GM08714 (cell line): ENCODE results near the gene XAGE3.
"Not testable (repeated sequence)": the region's sequence is repeated elsewhere in the genome, so short reads cannot be mapped to it uniquely, and the experiment has no call there.

Experiments used
- H3K4me3 ChIP-seq: fragments of 200-500 bp; sonication (Bioruptor generic); 2 replicates; pipeline ENCODE4 v1.5.1; 2014; ENCODE audit warnings: mild to moderate bottlenecking, low read length, inconsistent platforms
- ZNF274 ChIP-seq: IDR thresholded peaks from 2 replicates; pipeline ENCODE4 v1.6.1; 2012; ENCODE audit warnings: mild to moderate bottlenecking, low read depth, low read length

XAGE3 gene

DNA sequence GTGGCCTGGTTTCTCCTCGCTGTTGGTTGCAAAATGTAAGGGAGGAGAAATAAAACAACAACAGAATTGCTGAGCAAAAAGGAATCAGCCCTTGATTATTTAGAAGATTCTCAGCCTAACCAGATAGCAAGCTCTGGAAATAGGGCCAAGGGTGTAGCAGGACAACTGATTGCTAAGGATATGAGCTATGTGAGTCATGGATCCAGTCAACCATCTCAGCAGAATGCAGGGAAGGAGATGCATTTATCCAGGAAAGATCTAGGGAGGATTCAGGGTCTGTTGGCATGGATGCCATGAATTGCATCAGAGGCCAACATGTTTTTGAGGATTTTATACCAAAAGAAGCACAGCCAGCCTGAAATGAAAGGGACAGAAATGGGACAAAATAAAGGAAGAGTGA lies 2.2 kb upstream of the XAGE3 start:
- no peak for TF ChIP-seq ZNF274
- H3K4me3 ChIP-seq: no peak overlapping the region

DNA sequence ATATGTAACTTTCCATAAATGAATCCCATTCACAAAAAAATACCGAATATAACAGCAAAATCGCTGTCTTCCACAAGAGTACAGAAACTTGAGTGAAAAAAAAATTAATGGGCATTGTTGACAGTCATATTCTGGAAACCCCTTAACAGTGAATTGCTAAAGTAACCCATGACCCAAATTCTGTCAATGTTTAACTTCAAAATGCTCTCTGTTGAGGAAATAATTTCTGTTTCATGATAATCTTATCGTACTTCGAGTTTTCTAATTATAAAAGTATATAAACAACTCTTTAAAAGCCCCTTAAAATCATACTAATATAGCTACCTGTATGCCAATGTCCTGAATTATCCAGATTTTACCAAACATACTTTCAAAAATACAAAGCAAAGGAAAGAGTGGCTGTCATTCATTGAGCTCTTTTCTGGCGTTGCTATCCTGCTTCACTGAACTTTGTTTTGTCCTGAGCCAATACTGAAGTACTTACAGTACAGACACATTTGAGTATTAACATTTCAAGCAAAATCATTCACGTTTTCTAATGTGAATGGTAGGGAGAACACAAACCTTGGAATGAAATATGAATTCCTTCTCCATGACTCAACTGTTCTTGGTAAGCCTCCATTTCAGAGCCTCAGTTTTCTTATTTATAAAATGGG lies 2.4 kb downstream of the XAGE3 start:
- TF ChIP-seq ZNF274: no peak
- H3K4me3 ChIP-seq: no peak overlapping the region

GRCh38 chrX:52856991-52857525 lies 10.8 kb downstream of the XAGE3 start:
- not testable (repeated sequence) for H3K4me3 ChIP-seq

DNA sequence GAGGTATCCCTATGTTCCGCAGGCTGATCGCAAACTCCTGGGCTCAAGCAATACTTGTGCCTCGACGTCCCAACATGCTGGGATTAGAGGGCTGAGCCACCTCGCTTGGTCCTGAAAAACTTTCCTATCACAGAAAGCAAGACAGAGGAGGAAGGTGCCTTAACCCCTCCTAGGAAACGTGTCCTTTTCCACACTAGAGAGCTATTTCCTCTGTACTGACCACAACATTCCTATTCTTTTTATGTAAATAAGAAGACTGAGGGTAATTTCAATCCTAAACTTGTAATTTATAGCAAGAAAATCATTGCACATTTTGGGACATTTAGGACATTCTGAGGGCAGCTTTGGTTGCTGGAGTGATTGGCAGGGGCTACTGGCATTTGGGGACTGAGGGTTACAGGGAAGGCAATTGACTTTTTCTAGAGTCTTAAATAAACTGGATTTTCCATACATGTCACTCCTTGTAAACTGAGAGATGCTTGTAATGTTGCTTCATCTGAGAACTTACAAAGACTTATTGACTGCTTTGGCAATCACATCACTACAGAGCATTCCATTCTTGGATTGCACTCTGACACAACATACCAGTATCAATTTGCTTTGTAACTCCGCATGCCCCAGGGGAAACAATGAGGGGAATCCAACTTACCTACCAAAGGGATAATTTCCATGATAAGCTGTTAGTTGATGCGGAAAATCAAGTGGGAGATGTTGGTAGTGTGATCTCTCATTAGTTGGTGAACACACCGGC lies 15.6 kb downstream of the XAGE3 start:
- no peak overlapping the region for H3K4me3 ChIP-seq
- no peak for TF ChIP-seq ZNF274

DNA sequence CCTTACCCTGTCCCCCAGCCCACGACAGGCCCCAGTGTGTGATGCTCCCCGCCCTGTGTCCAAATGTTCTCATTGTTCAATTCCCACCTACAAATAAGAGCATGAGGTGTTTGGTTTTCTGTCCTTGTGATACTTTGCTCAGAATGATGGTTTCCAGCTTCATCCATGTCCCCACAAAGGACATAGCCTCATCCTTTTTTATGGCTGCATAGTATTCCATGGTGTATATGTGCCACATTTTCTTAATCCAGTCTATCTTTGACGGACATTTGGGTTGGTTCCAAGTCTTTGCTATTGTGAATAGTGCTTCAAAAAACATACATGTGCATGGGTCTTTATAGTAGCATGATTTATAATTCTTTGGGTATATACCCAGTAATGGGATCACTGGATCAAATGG lies 24.3 kb downstream of the XAGE3 start:
- H3K4me3 ChIP-seq: not testable (repeated sequence)

GRCh38 chrX:52839137-52839536 lies 28.7 kb downstream of the XAGE3 start:
- no peak overlapping the region for H3K4me3 ChIP-seq
- TF ChIP-seq ZNF274: no peak

DNA sequence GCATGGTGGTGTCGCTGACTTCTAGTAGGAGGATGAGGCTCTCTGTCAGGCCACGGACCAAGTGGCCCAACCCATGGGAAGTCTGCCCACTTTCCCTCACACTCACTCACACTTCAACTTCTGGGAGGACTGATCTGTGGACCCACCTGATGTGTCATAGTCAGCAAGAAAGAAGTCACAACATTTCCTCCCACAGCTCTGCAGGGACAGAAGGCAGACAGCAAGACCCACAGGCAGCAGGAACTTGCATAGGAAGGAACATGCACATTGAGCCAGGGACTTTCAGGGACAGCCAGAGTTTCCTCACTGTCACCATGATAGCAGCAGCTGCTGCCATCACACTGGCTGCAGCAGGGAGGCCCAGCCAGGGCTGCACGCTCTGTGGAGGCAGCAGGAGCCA lies 37.3 kb downstream of the XAGE3 start:
- H3K4me3 ChIP-seq: no peak overlapping the region
- TF ChIP-seq ZNF274: no peak

DNA sequence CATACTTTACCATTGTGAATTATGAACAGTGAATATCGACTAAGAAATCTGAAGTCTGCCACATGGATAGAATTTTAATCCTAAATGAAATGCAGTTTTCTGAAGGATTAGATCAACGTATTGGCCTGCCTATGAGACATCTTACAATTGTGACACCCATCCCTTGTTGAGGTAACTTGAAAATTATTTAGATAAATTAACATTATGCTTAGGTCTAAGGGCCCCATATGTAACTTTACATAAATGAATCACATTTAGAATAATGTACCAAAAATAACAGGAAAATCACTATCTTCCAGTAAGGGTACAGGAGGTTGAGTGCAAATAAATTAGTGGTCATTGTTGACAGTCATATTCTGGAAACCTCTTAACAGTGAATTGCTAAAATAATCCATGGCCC lies 43.3 kb downstream of the XAGE3 start:
- TF ChIP-seq ZNF274: no peak
- no peak overlapping the region for H3K4me3 ChIP-seq

DNA sequence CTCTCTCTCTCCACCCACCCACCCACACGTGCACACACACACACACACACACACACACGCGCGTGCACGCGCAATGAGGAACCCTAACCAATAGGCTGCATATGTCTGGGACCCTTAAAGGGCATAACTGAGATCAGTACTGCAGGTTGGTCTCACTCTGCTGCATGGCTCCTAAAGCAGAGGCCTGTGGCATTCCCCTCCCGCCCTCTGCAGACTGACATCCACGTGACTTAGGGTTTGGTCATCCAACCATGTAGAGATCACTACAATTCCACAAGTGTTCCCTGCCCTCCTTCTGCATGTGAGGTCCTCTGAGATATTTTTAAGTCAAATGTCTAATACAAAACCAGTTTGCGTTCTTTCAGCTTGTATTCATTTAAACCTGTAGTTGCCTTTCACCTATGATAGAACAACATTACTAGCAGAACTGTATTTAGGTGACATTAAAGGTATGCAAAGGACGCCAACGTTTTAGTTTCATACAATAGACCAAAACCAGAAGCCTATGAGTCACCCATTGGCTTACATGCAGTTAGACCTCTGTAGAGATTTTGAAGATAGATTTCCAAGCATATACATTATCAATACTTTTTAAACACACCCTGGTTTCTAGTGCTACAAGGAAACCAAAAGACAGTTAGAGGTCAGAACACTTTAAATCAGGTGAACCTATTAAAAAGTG lies 46.7 kb downstream of the XAGE3 start:
- no peak overlapping the region for H3K4me3 ChIP-seq
- TF ChIP-seq ZNF274: no peak

GRCh38 chrX:52819788-52820187 lies 48.1 kb downstream of the XAGE3 start:
- no peak overlapping the region for H3K4me3 ChIP-seq
- TF ChIP-seq ZNF274: no peak
